Keratinocyte (primary cell): ENCODE results near the gene SUN1. TPM values are rescaled to one million over a fixed set of nuclear protein-coding genes. Genes with fewer than 3 reads are reported as not detected.
A peak's percentile ranks its signal among the peaks of the same experiment; 100 is the strongest.

Source experiments
- DNase-seq: peaks from one replicate; pipeline ENCODE4 v3.0.0-alpha.2; 2011; ENCODE audit warnings: low read depth, missing footprints, low spot score
- FAIRE-seq: peaks from 2 replicates; lab custom pipeline; 2011; peaks lifted over from hg19 to GRCh38; lab: Jason Lieb, UNC
- H2AFZ ChIP-seq: 2 replicates; pipeline ENCODE4 v1.6.0; 2012; ENCODE audit warnings: low read length, control low read depth, inconsistent platforms; ENCODE audit not compliant: control insufficient read depth
- H3K27ac ChIP-seq: 2 replicates; pipeline ENCODE4 v1.5.1; 2011; ENCODE audit warnings: low read length; ENCODE audit not compliant: control insufficient read depth, insufficient read depth
- H3K27me3 ChIP-seq: 3 replicates; pipeline ENCODE4 v1.6.0; 2011; ENCODE audit warnings: low read length; ENCODE audit not compliant: control insufficient read depth, insufficient read depth; ENCODE audit errors: extremely low read depth
- H3K36me3 ChIP-seq, 2 experiments: 2 replicates in 1 of 2; 3 replicates in 1 of 2; pipeline ENCODE4 v1.5.1; 2011; ENCODE audit warnings: low read length in 2 of 2, mild to moderate bottlenecking in 1 of 2; ENCODE audit not compliant: control insufficient read depth in 2 of 2, insufficient read depth in 2 of 2; ENCODE audit errors: extremely low read depth in 1 of 2
- H3K4me1 ChIP-seq: 3 replicates; pipeline ENCODE4 v1.5.1; 2011; ENCODE audit warnings: low read length; ENCODE audit not compliant: control insufficient read depth, insufficient read depth; ENCODE audit errors: extremely low read depth
- H3K4me2 ChIP-seq: 3 replicates; pipeline ENCODE4 v1.6.0; 2011; ENCODE audit warnings: low read depth, low read length; ENCODE audit not compliant: control insufficient read depth, insufficient read depth; ENCODE audit errors: extremely low read depth
- H3K4me3 ChIP-seq, 3 experiments: fragments of 200-600 bp in 1 of 3; sonication (generic) in 1 of 3; 2 replicates in 2 of 3; 3 replicates in 1 of 3; pipeline ENCODE4 v1.5.1; 2011 to 2016; ENCODE audit warnings: low read length in 3 of 3, mild to moderate bottlenecking in 3 of 3, control low read depth in 2 of 3, inconsistent platforms in 1 of 3, low read depth in 1 of 3, mixed read lengths in 1 of 3, mixed run types in 1 of 3, moderate library complexity in 1 of 3; ENCODE audit not compliant: control insufficient read depth in 2 of 3, insufficient read depth in 2 of 3; ENCODE audit errors: extremely low read depth in 1 of 3
- H3K79me2 ChIP-seq: 2 replicates; pipeline ENCODE4 v1.6.0; 2012; ENCODE audit warnings: low read length; ENCODE audit not compliant: control insufficient read depth, insufficient read depth
- H3K9ac ChIP-seq: 3 replicates; pipeline ENCODE4 v1.6.0; 2011; ENCODE audit warnings: low read length; ENCODE audit not compliant: control insufficient read depth, insufficient read depth; ENCODE audit errors: extremely low read depth
- H3K9me1 ChIP-seq: 3 replicates; pipeline ENCODE4 v1.6.0; 2011; ENCODE audit warnings: low read length; ENCODE audit not compliant: control insufficient read depth, insufficient read depth; ENCODE audit errors: extremely low read depth
- H3K9me3 ChIP-seq: 2 replicates; pipeline ENCODE4 v1.5.1; 2012; ENCODE audit warnings: low read depth, low read length; ENCODE audit not compliant: control insufficient read depth
- H4K20me1 ChIP-seq: 3 replicates; pipeline ENCODE4 v1.6.0; 2011; ENCODE audit warnings: low read length; ENCODE audit not compliant: control insufficient read depth, insufficient read depth; ENCODE audit errors: extremely low read depth
- CTCF ChIP-seq, 3 experiments: IDR thresholded peaks in 1 of 3; conservative IDR thresholded peaks in 1 of 3; optimal IDR thresholded peaks in 1 of 3; 2 replicates in 2 of 3; 3 replicates in 1 of 3; pipeline versions ENCODE3 to v1.5.1; 2011; ENCODE audit warnings: low read length in 3 of 3, mild to moderate bottlenecking in 3 of 3, moderate library complexity in 2 of 3, control low read depth in 1 of 3, inconsistent platforms in 1 of 3; ENCODE audit not compliant: insufficient read depth in 2 of 3; ENCODE audit errors: extremely low read depth in 1 of 3
- EZH2 ChIP-seq: IDR thresholded peaks from one replicate; pipeline ENCODE4 v1.6.1; 2012; ENCODE audit warnings: inconsistent platforms, mild to moderate bottlenecking, low read length, moderate library complexity
- dilution Hi-C: fragments of 300-500 bp; cut with MboI; formaldehyde crosslinking; loops from one replicate; pipeline ENCODE4 v1.7.0; 2020; ENCODE audit warnings: low sequenced_read_pairs; ENCODE audit not compliant: extremely low pct_ligation_motif_present
- polyA plus RNA-seq, 5 experiments: library from polyadenylated mRNA; depleted of rRNA in 3 of 5; stranded (reverse) in 3 of 5; stranded (forward) in 1 of 5; unstranded in 1 of 5; fragments of >200 nt; gene quantifications; 1 replicate in 1 of 5; 2 replicates in 3 of 5; 3 replicates in 1 of 5; pipeline versions ENCODE4 v1.2.1 to v1.2.3, GENCODE V29; 2011 to 2012; ENCODE audit warnings: missing spikeins in 2 of 5, low read depth in 1 of 5, low replicate concordance in 1 of 5

The SUN1 gene
- polyA plus RNA-seq, 1 donor (not counting 4 experiments of a cell fraction or from before 2014, with no cell fraction given), result 166 TPM

GRCh38 chr7:854118-854775 lies 22.0 kb downstream of the SUN1 start:
- no peak overlapping the region for H3K4me3 ChIP-seq
- H3K36me3 ChIP-seq, result peaks cover 36 to 59% of the 10 kb centered on the region in 2 experiments
- dilution Hi-C loops, result no loop called here
- no peak overlapping the region for H3K4me2 ChIP-seq
- FAIRE-seq (peak; percentile 13), DNase-seq (no peak)
- H3K4me1 ChIP-seq, result no peaks in the 10 kb centered on the region
- no peak overlapping the region for H2AFZ ChIP-seq
- no peaks in the 10 kb centered on the region for H3K9me1 ChIP-seq
- H3K79me2 ChIP-seq, result no peaks in the 10 kb centered on the region
- H3K27ac ChIP-seq, result no peak overlapping the region
- H3K27me3 ChIP-seq, result no peaks in the 10 kb centered on the region
- H4K20me1 ChIP-seq, result no peaks in the 10 kb centered on the region
- H3K9me3 ChIP-seq, result no peaks in the 10 kb centered on the region
- TF ChIP-seq EZH2, result no peak
- no peak overlapping the region for H3K9ac ChIP-seq

- TF ChIP-seq EZH2 (no peak), CTCF (optimal IDR thresholded peaks at IDR 0.05 in 1 of 3, IDR thresholded peaks at IDR 0.05 in 1 of 3, conservative IDR thresholded peaks at IDR 0.05 in 1 of 3; ENCODE audit: extremely low read depth in 1 of 3, insufficient read depth in 2 of 3, low read length in 3 of 3) (no peak)
- dilution Hi-C loops, result no loop called here
- peaks cover 41 to 57% of the 10 kb centered on the region in 2 experiments for H3K36me3 ChIP-seq
Observed at GRCh38 chr7:855686-856369, 23.6 kb downstream of the SUN1 start.

More at GRCh38 chr7:855686-856369, 23.6 kb downstream of the SUN1 start:
- H3K9me1 ChIP-seq, result no peaks in the 10 kb centered on the region
- FAIRE-seq (no peak), DNase-seq (no peak)
- H3K79me2 ChIP-seq, result no peaks in the 10 kb centered on the region
- H3K9me3 ChIP-seq, result no peaks in the 10 kb centered on the region
- H4K20me1 ChIP-seq, result no peaks in the 10 kb centered on the region
- H2AFZ ChIP-seq, result no peak overlapping the region
- no peaks in the 10 kb centered on the region for H3K4me1 ChIP-seq
- no peak overlapping the region for H3K27ac ChIP-seq
- H3K27me3 ChIP-seq, result no peaks in the 10 kb centered on the region
- no peak overlapping the region for H3K9ac ChIP-seq
- no peak overlapping the region for H3K4me2 ChIP-seq
- no peak overlapping the region for H3K4me3 ChIP-seq
